ENCODE measurements around the gene BPIFB3.

Gene BPIFB3

GRCh38 chr20:33022289-33022688 is 31.4 kb upstream of the BPIFB3 start:
- ChIA-PET POLR2A (no interaction called here), CTCF (no interaction called here)
- Histone ChIP-seq H3K36me3 (ENCODE audit: control insufficient read depth in 2 of 2, insufficient read depth in 1 of 2, low read length in 2 of 2) (no peaks in the 10 kb centered on the region), H3K4me1 (ENCODE audit: control insufficient read depth, insufficient read depth, low read length) (no peaks in the 10 kb centered on the region), H3K9me3 (ENCODE audit: control insufficient read depth, insufficient read depth, low read depth, low read length) (no peaks in the 10 kb centered on the region), H3K4me3 (ENCODE audit: low read depth, low read length) (no peak overlapping the region), H3K27ac (ENCODE audit: extremely low read depth, low read depth, low read length) (no peak overlapping the region)
- no peak for TF ChIP-seq KLF9 (tag by site-specific recombination; IDR thresholded peaks at IDR 0.05; ENCODE audit: low read depth)
- TF ChIP-seq ZNF623 (tag by site-specific recombination; IDR thresholded peaks at IDR 0.05): no peak
- TF ChIP-seq ZNF843 (tag by site-specific recombination; IDR thresholded peaks at IDR 0.05): no peak
- no peak for TF ChIP-seq ZNF558 (tag by site-specific recombination; IDR thresholded peaks at IDR 0.05)
- TF ChIP-seq ZNF518A (tag by site-specific recombination; conservative IDR thresholded peaks at IDR 0.05; ENCODE audit: low read depth): no peak
- TF ChIP-seq ZNF221 (tag by site-specific recombination; IDR thresholded peaks at IDR 0.05; ENCODE audit: borderline replicate concordance): no peak
- no peak for TF ChIP-seq ZNF707 (tag by site-specific recombination; IDR thresholded peaks at IDR 0.05)
- TF ChIP-seq ZNF548 (tag by site-specific recombination; IDR thresholded peaks at IDR 0.05): no peak

DNA sequence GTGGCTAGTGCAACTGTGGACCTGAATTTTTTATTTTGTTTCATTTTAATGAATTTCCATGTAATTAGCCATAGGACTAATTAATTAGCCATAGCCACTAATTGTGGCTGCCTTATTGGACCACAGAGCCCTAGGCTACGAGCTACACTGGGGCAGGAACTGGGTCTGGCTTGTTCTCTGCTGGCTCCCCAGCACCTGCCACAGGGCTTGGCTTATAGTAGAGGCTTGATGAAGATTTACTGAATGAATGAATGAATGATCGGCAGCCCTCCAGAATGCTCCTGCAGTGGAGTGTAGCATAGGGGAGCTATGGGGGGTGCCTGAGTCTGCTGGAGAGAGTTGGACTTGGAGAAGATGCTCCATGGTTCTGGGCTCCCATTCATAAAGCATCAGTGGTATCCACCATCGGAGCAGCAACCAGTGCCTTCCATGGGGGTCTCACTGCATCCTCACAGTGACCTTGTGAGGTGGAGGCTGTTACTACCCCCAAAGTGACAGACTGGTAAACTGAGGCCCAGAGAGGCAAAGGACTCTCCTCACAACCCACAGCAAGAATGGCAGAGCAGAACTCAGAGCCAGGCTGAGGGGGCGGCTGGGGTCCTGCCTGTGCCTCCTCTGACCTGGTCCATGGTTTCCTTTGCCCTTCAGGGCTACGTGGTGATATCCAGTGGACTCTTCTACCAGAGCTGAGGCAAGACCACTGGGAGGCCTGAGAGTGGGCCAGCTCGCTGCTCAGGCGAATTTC is 30.8 kb upstream of the BPIFB3 start:
- TF ChIP-seq ZNF510 (tag by site-specific recombination; IDR thresholded peaks at IDR 0.05; ENCODE audit: insufficient replicate concordance) (no peak), ZNF621 (tag by site-specific recombination; IDR thresholded peaks at IDR 0.05) (no peak), OSR2 (tag by site-specific recombination; IDR thresholded peaks at IDR 0.05) (no peak), ZNF585B (tag by site-specific recombination; IDR thresholded peaks at IDR 0.05) (no peak), ZNF560 (tag by site-specific recombination; IDR thresholded peaks at IDR 0.05; ENCODE audit: borderline replicate concordance) (no peak), ZNF132 (tag by site-specific recombination; IDR thresholded peaks at IDR 0.05; ENCODE audit: borderline replicate concordance) (no peak), ZNF624 (tag by site-specific recombination; IDR thresholded peaks at IDR 0.05) (no peak), ZSCAN23 (tag by site-specific recombination; IDR thresholded peaks at IDR 0.05) (no peak), ZXDB (tag by site-specific recombination; IDR thresholded peaks at IDR 0.05) (no peak), ZBTB48 (tag by site-specific recombination; IDR thresholded peaks at IDR 0.05) (no peak), MEIS1 (CRISPR knock-in tag; IDR thresholded peaks at IDR 0.05; ENCODE audit: borderline replicate concordance) (no peak), ZBTB20 (tag by site-specific recombination; IDR thresholded peaks at IDR 0.05) (no peak), KLF9 (tag by site-specific recombination; IDR thresholded peaks at IDR 0.05; ENCODE audit: low read depth) (no peak)
- ChIA-PET POLR2A (no interaction called here), CTCF (interaction anchor here (1.0 kb wide), 1 partner anchor 18 kb away, joined by 4 read pairs; no protein-coding TSS in a partner anchor)
- Histone ChIP-seq H3K27ac (ENCODE audit: extremely low read depth, low read depth, low read length) (no peak overlapping the region), H3K9me3 (ENCODE audit: control insufficient read depth, insufficient read depth, low read depth, low read length) (no peaks in the 10 kb centered on the region), H3K36me3 (ENCODE audit: control insufficient read depth in 2 of 2, insufficient read depth in 1 of 2, low read length in 2 of 2) (no peaks in the 10 kb centered on the region), H3K4me3 (ENCODE audit: low read depth, low read length) (no peak overlapping the region), H3K4me1 (ENCODE audit: control insufficient read depth, insufficient read depth, low read length) (no peaks in the 10 kb centered on the region)

Data from HEK293 (cell line).